Measurements from ENCODE around the gene OSBP.

DNA sequence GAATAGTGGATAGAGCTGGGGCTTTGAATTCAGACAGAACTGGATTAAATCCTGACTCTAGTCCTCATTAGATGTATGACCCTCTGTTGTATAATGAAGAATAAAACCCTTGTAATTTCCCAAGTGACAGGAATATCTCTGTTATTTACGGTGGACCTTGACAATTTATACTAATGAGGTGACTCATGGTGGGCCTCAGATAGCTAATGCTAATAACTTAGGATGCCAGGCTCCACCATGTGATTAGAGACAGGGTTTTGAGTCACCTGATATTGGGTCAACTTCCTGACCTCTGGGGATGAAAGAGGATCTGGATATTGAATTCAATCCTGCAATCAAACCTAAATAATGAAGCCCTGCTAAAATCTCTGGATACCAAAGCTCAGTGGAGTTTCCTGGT lies 33.6 kb downstream of the OSBP start:
- no peak for TF ChIP-seq POLR2A (IDR thresholded peaks at IDR 0.05)
- TF ChIP-seq, protein P1, sequence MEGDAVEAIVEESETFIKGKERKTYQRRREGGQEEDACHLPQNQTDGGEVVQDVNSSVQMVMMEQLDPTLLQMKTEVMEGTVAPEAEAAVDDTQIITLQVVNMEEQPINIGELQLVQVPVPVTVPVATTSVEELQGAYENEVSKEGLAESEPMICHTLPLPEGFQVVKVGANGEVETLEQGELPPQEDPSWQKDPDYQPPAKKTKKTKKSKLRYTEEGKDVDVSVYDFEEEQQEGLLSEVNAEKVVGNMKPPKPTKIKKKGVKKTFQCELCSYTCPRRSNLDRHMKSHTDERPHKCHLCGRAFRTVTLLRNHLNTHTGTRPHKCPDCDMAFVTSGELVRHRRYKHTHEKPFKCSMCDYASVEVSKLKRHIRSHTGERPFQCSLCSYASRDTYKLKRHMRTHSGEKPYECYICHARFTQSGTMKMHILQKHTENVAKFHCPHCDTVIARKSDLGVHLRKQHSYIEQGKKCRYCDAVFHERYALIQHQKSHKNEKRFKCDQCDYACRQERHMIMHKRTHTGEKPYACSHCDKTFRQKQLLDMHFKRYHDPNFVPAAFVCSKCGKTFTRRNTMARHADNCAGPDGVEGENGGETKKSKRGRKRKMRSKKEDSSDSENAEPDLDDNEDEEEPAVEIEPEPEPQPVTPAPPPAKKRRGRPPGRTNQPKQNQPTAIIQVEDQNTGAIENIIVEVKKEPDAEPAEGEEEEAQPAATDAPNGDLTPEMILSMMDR (IDR thresholded peaks at IDR 0.05): no peak

Data from esophagus squamous epithelium (tissue), 4 donors.